ENCODE data around the gene CPNE1.

The CPNE1 gene

GRCh38 chr20:35597186-35597585, 67.5 kb downstream of the CPNE1 start:
- TF ChIP-seq TAF1 (IDR thresholded peaks at IDR 0.05; ENCODE audit: borderline replicate concordance, insufficient read depth, low read length) (no peak), FOXP2 (optimal IDR thresholded peaks at IDR 0.05; ENCODE audit: borderline replicate concordance, extremely low read depth, extremely low read length, insufficient read depth) (no peak), SIN3A (IDR thresholded peaks at IDR 0.05; ENCODE audit: borderline replicate concordance, insufficient read depth, low read length) (no peak), POLR2AphosphoS5 (IDR thresholded peaks at IDR 0.05; ENCODE audit: low read depth, low read length) (no peak), REST (IDR thresholded peaks at IDR 0.05; ENCODE audit: insufficient read depth in 1 of 2, low read depth in 2 of 2, low read length in 2 of 2) (no peak)

GRCh38 chr20:35595901-35596300, 68.8 kb downstream of the CPNE1 start:
- no peak for TF ChIP-seq FOXP2 (optimal IDR thresholded peaks at IDR 0.05; ENCODE audit: borderline replicate concordance, extremely low read depth, extremely low read length, insufficient read depth)
- TF ChIP-seq TAF1 (IDR thresholded peaks at IDR 0.05; ENCODE audit: borderline replicate concordance, insufficient read depth, low read length): no peak
- no peak for TF ChIP-seq REST (IDR thresholded peaks at IDR 0.05; ENCODE audit: insufficient read depth in 1 of 2, low read depth in 2 of 2, low read length in 2 of 2)
- no peak for TF ChIP-seq POLR2AphosphoS5 (IDR thresholded peaks at IDR 0.05; ENCODE audit: low read depth, low read length)
- TF ChIP-seq SIN3A (IDR thresholded peaks at IDR 0.05; ENCODE audit: borderline replicate concordance, insufficient read depth, low read length): no peak

GRCh38 chr20:35595456-35595855, 69.2 kb downstream of the CPNE1 start:
- no peak for TF ChIP-seq SIN3A (IDR thresholded peaks at IDR 0.05; ENCODE audit: borderline replicate concordance, insufficient read depth, low read length)
- TF ChIP-seq FOXP2 (optimal IDR thresholded peaks at IDR 0.05; ENCODE audit: borderline replicate concordance, extremely low read depth, extremely low read length, insufficient read depth): no peak
- TF ChIP-seq REST (IDR thresholded peaks at IDR 0.05; ENCODE audit: insufficient read depth in 1 of 2, low read depth in 2 of 2, low read length in 2 of 2): no peak
- TF ChIP-seq TAF1 (IDR thresholded peaks at IDR 0.05; ENCODE audit: borderline replicate concordance, insufficient read depth, low read length): no peak
- TF ChIP-seq POLR2AphosphoS5 (IDR thresholded peaks at IDR 0.05; ENCODE audit: low read depth, low read length): no peak

GRCh38 chr20:35592339-35592974, 72.2 kb downstream of the CPNE1 start:
- TF ChIP-seq TAF1 (IDR thresholded peaks at IDR 0.05; ENCODE audit: borderline replicate concordance, insufficient read depth, low read length) (no peak), POLR2AphosphoS5 (IDR thresholded peaks at IDR 0.05; ENCODE audit: low read depth, low read length) (no peak), FOXP2 (optimal IDR thresholded peaks at IDR 0.05; ENCODE audit: borderline replicate concordance, extremely low read depth, extremely low read length, insufficient read depth) (no peak), REST (IDR thresholded peaks at IDR 0.05; ENCODE audit: insufficient read depth in 1 of 2, low read depth in 2 of 2, low read length in 2 of 2) (no peak), SIN3A (IDR thresholded peaks at IDR 0.05; ENCODE audit: borderline replicate concordance, insufficient read depth, low read length) (no peak)

Measured in PFSK-1 (cell line).